ENCODE data around the gene CIB4. TPM values are rescaled to one million over a fixed set of nuclear protein-coding genes. Genes with fewer than 3 reads are reported as not detected.

The CIB4 gene
- total RNA-seq, 1 experiment from 2014 or later, result not detected

DNA sequence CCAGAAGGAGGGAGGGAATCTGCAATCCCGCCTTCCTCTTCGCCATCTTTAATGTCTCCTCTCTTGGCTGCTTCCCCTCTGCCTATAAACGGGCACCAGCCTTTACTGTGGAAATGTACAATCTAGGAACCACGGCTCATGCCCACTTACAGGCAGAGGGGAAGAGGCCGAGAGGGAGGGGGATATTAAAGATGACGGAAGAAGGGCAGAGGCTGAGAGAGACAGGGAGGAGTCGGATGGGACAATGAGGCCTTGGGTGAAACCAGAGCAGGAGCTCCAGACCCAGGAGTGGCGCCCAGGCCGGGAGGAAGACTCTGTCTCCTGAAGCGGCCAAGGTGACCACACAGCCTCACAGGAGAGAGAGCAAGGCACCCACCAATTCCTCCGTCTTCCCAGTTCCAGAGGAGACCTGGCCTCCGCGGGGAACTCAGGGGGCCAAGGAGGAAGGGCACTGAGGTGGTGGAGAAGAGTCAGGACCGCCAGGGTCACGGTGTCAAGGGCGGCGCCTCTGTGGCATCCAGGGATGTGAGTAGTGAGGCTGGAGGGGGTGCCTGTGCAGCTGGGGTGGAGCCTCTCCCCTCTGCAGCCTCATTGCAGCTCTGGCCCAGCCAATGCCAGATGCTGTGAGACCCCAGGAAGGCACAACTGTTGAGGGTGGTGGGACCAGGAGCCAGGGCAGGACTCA lies 67.8 kb downstream of the CIB4 start:
- H4K20me1 ChIP-seq (ENCODE audit: insufficient read depth), result no peaks in the 10 kb centered on the region
- ChIA-PET CTCF (interaction anchor here (0.5 to 0.6 kb wide), 2 partner anchors 152 to 174 kb away, joined by 3 to 9 read pairs; no protein-coding TSS in a partner anchor), POLR2A (ENCODE audit: unreplicated experiment) (no interaction called here)
- intact Hi-C loops (cut with micrococcal nuclease; ENCODE audit: unreplicated experiment), result loop anchor here (10.0 kb wide), 1 partner anchor 329 kb away; the partner anchor contains the start of genes HADHA and HADHB
- no peaks in the 10 kb centered on the region for H3K36me3 ChIP-seq (ENCODE audit: low read depth)
- H3K4me1 ChIP-seq (replicated peaks; ENCODE audit: insufficient read depth), result peaks cover 15% of the 10 kb centered on the region
- H3K27ac ChIP-seq, result no peak overlapping the region
- no peaks in the 10 kb centered on the region for H3K9me3 ChIP-seq (ENCODE audit: insufficient read depth, low read depth)
- no peaks in the 10 kb centered on the region for H3K79me2 ChIP-seq (ENCODE audit: low read depth)
- H2AFZ ChIP-seq, result no peak overlapping the region
- H3F3A ChIP-seq (ENCODE audit: insufficient read depth, low read depth), result no peaks in the 10 kb centered on the region
- TF ChIP-seq EZH2 (IDR thresholded peaks at IDR 0.05; ENCODE audit: low read depth), result no peak
- no peak for DNase-seq
- H3K4me3 ChIP-seq, result no peak overlapping the region
- H3K27me3 ChIP-seq (ENCODE audit: insufficient read depth, low read depth), result no peaks in the 10 kb centered on the region
- no peaks in the 10 kb centered on the region for H3K9me2 ChIP-seq (ENCODE audit: insufficient read depth)
- no peak overlapping the region for H3K4me2 ChIP-seq
- no TSS peak for BruUV-seq (replicated peaks)

DNA sequence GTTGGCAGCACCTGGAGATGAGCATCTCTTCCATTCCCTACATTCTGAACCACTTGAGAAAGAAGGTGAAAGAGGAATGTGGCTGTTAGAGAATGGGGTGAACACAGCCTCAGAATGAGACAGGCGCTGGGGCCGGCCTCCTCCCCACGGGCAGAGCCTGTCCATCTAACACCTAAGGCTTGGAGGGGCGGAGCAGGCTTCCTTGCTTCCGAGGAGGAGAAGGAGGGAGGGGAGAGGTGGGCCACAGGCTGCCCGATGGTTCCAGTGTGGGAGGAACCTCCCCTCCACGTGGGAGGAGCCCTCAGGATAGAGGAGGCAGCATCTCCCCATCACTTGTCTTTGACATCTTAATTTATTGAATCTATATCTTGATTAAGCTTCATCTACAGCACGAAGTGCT lies 68.6 kb downstream of the CIB4 start:
- Histone ChIP-seq H3K36me3 (ENCODE audit: low read depth) (no peaks in the 10 kb centered on the region), H3K27me3 (ENCODE audit: insufficient read depth, low read depth) (no peaks in the 10 kb centered on the region), H3K27ac (no peak overlapping the region), H3K4me2 (no peak overlapping the region), H3K9me2 (ENCODE audit: insufficient read depth) (no peaks in the 10 kb centered on the region), H3K79me2 (ENCODE audit: low read depth) (no peaks in the 10 kb centered on the region), H4K20me1 (ENCODE audit: insufficient read depth) (no peaks in the 10 kb centered on the region), H3K4me1 (replicated peaks; ENCODE audit: insufficient read depth) (peaks cover 14% of the 10 kb centered on the region), H2AFZ (no peak overlapping the region), H3K9me3 (ENCODE audit: insufficient read depth, low read depth) (no peaks in the 10 kb centered on the region), H3K4me3 (no peak overlapping the region), H3F3A (ENCODE audit: insufficient read depth, low read depth) (no peaks in the 10 kb centered on the region)
- TF ChIP-seq, protein P1, sequence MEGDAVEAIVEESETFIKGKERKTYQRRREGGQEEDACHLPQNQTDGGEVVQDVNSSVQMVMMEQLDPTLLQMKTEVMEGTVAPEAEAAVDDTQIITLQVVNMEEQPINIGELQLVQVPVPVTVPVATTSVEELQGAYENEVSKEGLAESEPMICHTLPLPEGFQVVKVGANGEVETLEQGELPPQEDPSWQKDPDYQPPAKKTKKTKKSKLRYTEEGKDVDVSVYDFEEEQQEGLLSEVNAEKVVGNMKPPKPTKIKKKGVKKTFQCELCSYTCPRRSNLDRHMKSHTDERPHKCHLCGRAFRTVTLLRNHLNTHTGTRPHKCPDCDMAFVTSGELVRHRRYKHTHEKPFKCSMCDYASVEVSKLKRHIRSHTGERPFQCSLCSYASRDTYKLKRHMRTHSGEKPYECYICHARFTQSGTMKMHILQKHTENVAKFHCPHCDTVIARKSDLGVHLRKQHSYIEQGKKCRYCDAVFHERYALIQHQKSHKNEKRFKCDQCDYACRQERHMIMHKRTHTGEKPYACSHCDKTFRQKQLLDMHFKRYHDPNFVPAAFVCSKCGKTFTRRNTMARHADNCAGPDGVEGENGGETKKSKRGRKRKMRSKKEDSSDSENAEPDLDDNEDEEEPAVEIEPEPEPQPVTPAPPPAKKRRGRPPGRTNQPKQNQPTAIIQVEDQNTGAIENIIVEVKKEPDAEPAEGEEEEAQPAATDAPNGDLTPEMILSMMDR (conservative IDR thresholded peaks at IDR 0.05), result no peak
- TF ChIP-seq EZH2 (IDR thresholded peaks at IDR 0.05; ENCODE audit: low read depth), result no peak
- POLR2A ChIA-PET (ENCODE audit: unreplicated experiment), result no interaction called here
- CTCF ChIA-PET, result interaction anchor here (0.6 kb wide), 1 partner anchor 151 kb away, joined by 9 read pairs; no protein-coding TSS in a partner anchor
- DNase-seq, result no peak
- intact Hi-C loops (cut with micrococcal nuclease; ENCODE audit: unreplicated experiment), result loop anchor here (10.0 kb wide), 1 partner anchor 328 kb away; the partner anchor contains the start of genes HADHA and HADHB
- BruUV-seq (replicated peaks), result no TSS peak

DNA sequence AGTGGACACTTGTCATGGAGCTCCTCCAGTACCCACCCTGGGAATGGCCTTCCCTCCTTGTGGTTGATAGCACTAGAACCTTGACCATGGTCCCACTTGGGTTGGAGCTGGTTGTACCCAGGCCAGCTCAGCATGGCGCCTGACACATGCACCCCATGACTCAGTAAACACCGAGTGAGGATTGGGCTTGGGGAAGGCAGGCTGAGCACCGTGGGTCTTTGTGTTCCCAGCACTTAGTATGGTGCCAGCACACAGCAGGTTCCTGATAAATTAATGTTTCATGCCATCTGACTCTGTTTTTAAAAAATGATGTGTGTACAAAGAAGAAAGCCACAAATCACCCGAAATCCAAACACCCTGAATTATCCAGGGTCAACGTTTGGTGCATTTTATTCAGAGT lies 69.8 kb downstream of the CIB4 start:
- H3K9me3 ChIP-seq (ENCODE audit: insufficient read depth, low read depth), result no peaks in the 10 kb centered on the region
- BruUV-seq (replicated peaks), result no TSS peak
- DNase-seq, result no peak
- no peaks in the 10 kb centered on the region for H3K27me3 ChIP-seq (ENCODE audit: insufficient read depth, low read depth)
- ChIA-PET CTCF (no interaction called here), POLR2A (ENCODE audit: unreplicated experiment) (no interaction called here)
- no peaks in the 10 kb centered on the region for H3K9me2 ChIP-seq (ENCODE audit: insufficient read depth)
- TF ChIP-seq, protein P1 (conservative IDR thresholded peaks at IDR 0.05), result no peak
- TF ChIP-seq EZH2 (IDR thresholded peaks at IDR 0.05; ENCODE audit: low read depth), result no peak
- intact Hi-C loops (cut with micrococcal nuclease; ENCODE audit: unreplicated experiment), result loop anchor here (10.0 kb wide), 1 partner anchor 327 kb away; the partner anchor contains the start of genes HADHA and HADHB
- no peak overlapping the region for H3K4me2 ChIP-seq
- H3F3A ChIP-seq (ENCODE audit: insufficient read depth, low read depth), result no peaks in the 10 kb centered on the region; the same call in 1 of the 2 replicates
- H2AFZ ChIP-seq, result no peak overlapping the region
- H3K4me3 ChIP-seq, result no peak overlapping the region
- H4K20me1 ChIP-seq (ENCODE audit: insufficient read depth), result no peaks in the 10 kb centered on the region
- no peaks in the 10 kb centered on the region for H3K79me2 ChIP-seq (ENCODE audit: low read depth)
- no peak overlapping the region for H3K27ac ChIP-seq
- peaks cover 2% of the 10 kb centered on the region for H3K4me1 ChIP-seq (replicated peaks; ENCODE audit: insufficient read depth)
- H3K36me3 ChIP-seq (ENCODE audit: low read depth), result no peaks in the 10 kb centered on the region

Measured in PC-9 (cell line).